ENCODE results near the gene MAD1L1.

- TF ChIP-seq POLR2AphosphoS5 (IDR thresholded peaks at IDR 0.05), result no peak
- TF ChIP-seq CTCF (IDR thresholded peaks at IDR 0.05), result no peak
- TF ChIP-seq POLR2A (IDR thresholded peaks at IDR 0.05), result no peak
- TF ChIP-seq EP300 (IDR thresholded peaks at IDR 0.05; ENCODE audit: low read depth), result no peak
Measured at GRCh38 chr7:1993031-1993695, 239.6 kb downstream of the MAD1L1 start.
